ENCODE measurements around the gene TRMT10A. TPM values are rescaled to one million over a fixed set of nuclear protein-coding genes. Genes with fewer than 3 reads are reported as not detected.
A peak's percentile ranks its signal among the peaks of the same experiment; 100 is the strongest.

Gene TRMT10A, protein sequence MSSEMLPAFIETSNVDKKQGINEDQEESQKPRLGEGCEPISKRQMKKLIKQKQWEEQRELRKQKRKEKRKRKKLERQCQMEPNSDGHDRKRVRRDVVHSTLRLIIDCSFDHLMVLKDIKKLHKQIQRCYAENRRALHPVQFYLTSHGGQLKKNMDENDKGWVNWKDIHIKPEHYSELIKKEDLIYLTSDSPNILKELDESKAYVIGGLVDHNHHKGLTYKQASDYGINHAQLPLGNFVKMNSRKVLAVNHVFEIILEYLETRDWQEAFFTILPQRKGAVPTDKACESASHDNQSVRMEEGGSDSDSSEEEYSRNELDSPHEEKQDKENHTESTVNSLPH
- total RNA-seq: 1 to 10 TPM; 2.4 to 4.8 (median 3.3) TPM
- polyA plus RNA-seq: 1 to 10 TPM; 2.3 to 3.9 TPM

DNA sequence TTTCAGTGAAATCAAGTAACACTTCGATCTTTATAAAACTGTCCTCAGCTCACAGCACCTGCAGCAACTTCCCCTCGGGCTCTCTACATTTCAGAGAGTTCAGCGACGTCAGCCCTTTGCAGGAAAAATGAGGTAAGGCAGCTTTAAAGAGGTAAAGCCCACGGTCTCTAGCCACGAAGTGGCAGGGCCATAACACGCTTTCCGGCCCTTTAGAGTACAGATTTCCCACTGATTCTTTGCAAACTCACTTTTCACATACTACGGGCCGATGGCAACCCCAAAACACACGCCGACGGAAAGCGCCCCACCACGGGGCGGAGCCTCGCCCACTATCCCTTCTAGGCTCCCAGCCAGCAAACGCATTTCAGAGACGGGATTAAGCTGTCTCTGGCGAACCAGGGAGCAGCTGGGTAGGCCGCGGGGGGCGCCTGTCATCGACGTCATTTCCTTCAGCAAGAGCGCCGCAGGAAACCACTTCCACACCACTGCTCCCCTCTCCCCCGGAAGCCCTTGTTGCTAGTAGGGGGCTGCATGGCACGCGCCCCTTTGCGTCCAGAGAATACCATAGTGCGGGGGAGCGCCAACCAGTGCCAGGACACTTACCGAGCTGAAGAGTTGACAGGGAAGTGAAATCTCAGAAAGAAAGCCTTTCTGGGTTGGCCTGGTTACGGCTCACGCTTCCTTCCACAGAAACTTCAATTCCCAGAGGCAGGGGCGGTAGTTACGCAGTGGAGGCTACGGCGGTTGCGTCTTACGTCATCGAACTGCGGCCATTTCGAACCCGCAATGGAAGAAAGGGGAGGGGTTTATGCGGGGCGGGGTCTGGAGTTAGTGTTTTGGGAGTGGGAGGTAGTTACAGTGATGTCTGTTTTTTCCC is at the start of gene TRMT10A:
TRMT10A (minus strand) TSS at position 730 of the 877 bp plus-strand sequence. CDS start 4,701 bp downstream, outside the sequence.
- Histone ChIP-seq H3K27me3 (no peaks in the 10 kb centered on the region), H3K9me3 (no peaks in the 10 kb centered on the region), H3K4me1 (no peaks in the 10 kb centered on the region), H3K36me3 (no peaks in the 10 kb centered on the region), H3K4me3 (peak within 1 kb of the TSS; percentile 51 to 61 (median 53)), H3K27ac (peak within 1 kb of the TSS; percentile 95 to 98 (median 96))
- DNase-seq: peak; percentile 92 to 98 (median 96)
- peak; percentile 83 for FAIRE-seq
- intact Hi-C loops (cut with DNase I): loop anchor here in 1 of 3 donors (5.0 kb wide), 1 partner anchor 244 kb away; no protein-coding TSS in a partner anchor
- WGBS, 2 donors: 0% methylated on average over 48 of the region's 48 CpGs
- peak; percentile 94 to 98 (median 96) for ATAC-seq
- TF ChIP-seq, protein P1, sequence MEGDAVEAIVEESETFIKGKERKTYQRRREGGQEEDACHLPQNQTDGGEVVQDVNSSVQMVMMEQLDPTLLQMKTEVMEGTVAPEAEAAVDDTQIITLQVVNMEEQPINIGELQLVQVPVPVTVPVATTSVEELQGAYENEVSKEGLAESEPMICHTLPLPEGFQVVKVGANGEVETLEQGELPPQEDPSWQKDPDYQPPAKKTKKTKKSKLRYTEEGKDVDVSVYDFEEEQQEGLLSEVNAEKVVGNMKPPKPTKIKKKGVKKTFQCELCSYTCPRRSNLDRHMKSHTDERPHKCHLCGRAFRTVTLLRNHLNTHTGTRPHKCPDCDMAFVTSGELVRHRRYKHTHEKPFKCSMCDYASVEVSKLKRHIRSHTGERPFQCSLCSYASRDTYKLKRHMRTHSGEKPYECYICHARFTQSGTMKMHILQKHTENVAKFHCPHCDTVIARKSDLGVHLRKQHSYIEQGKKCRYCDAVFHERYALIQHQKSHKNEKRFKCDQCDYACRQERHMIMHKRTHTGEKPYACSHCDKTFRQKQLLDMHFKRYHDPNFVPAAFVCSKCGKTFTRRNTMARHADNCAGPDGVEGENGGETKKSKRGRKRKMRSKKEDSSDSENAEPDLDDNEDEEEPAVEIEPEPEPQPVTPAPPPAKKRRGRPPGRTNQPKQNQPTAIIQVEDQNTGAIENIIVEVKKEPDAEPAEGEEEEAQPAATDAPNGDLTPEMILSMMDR (IDR thresholded peaks at IDR 0.05): peak in 1 of 4 donors; percentile 8

DNA sequence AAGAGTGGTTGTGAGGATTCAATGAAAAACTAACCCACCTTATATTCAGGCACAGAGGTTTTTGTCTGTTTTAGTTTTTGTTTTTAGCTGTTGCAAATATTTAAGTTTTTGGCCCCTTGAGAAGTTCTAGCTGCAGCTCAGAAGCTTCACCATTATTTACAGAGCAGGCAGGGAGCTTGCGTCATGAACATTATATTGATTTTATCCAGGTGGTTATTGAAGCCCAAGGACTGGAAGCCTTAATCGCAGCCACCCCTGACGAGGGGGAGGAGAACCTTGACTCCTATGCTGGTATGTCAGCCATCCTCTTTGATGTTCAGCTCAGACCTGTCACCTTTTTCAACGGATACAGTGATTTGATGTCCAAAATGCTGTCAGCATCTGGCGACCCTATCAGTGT is 48.9 kb upstream of the TRMT10A start:
- WGBS, 2 donors: 10 to 16% methylated on average over 5 of the region's 5 CpGs
- H3K27ac ChIP-seq: no peak overlapping the region
- FAIRE-seq (no peak), ATAC-seq (peak in 3 of 4 donors; percentile 80 to 95 (median 92)), DNase-seq (peak in 3 of 6 donors; percentile 12 to 31 (median 28))
- no peaks in the 10 kb centered on the region for H3K36me3 ChIP-seq
- H3K4me3 ChIP-seq: no peak overlapping the region
- TF ChIP-seq, protein P1 (IDR thresholded peaks at IDR 0.05): no peak
- no peaks in the 10 kb centered on the region for H3K9me3 ChIP-seq
- intact Hi-C loops (cut with DNase I): no loop called here
- peaks cover 0 to 4% (median 0%) of the 10 kb centered on the region in 3 donors for H3K4me1 ChIP-seq
- no peaks in the 10 kb centered on the region for H3K27me3 ChIP-seq

DNA sequence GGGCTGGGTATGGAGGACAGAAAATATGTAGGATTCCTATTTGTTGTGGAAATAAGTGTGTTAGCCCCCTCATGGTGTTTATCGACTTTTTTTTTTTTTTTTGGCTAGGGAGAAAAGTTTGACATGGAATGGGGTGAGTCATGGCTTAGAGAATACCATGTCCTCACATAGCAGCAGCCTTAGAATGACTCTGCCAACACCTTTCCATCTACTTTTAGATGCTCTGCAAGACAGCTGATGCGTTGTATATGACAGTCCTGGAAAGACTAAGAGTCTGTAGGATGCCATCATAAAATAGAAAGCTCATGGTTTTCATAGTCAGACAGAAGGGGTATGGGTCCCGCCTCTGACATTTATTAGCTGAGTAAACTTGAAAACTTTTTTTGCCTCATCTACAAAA is 48.4 kb upstream of the TRMT10A start:
- DNase-seq (no peak), ATAC-seq (peak in 2 of 4 donors; percentile 71 to 77), FAIRE-seq (no peak)
- TF ChIP-seq, protein P1 (IDR thresholded peaks at IDR 0.05): no peak
- Histone ChIP-seq H3K27me3 (no peaks in the 10 kb centered on the region), H3K4me1 (peaks cover 0 to 4% (median 0%) of the 10 kb centered on the region in 3 donors), H3K4me3 (no peak overlapping the region), H3K36me3 (no peaks in the 10 kb centered on the region), H3K9me3 (no peaks in the 10 kb centered on the region), H3K27ac (no peak overlapping the region)
- intact Hi-C loops (cut with DNase I): no loop called here
- WGBS, 2 donors: 61 to 79% methylated on average over 3 of the region's 3 CpGs

DNA sequence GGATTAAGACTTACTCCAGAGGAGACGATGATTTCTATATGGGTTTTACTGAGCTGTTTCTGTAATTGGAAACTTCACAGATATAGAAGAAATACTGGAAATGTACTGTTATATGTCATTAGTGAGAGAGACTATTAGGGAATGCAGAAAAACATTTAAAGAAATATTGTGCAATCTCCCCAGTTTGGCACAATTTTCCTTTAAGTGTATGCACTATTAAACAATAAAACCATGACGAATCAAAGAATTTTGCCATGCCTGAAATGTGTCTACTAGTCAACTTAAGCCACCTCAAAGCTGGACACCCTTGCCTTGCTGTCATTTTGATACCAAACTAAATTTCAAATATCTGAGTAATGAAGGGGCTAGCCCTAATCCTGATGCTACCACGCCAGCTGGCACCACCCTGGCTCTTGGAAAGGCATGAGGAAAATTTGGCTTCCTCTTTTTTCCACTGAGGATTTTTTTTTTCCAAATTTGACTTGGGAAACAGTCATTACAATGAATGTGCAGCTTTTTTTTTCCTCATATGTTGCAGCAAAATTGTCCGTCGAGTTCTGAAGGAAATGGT is 46.9 kb upstream of the TRMT10A start:
- intact Hi-C loops (cut with DNase I): no loop called here
- ATAC-seq: no peak
- WGBS, 2 donors: 86 to 87% methylated on average over 5 of the region's 5 CpGs
- Histone ChIP-seq H3K27me3 (no peaks in the 10 kb centered on the region), H3K9me3 (no peaks in the 10 kb centered on the region), H3K4me1 (peaks cover 0 to 4% (median 0%) of the 10 kb centered on the region in 3 donors), H3K36me3 (no peaks in the 10 kb centered on the region), H3K27ac (no peak overlapping the region), H3K4me3 (no peak overlapping the region)
- no peak for DNase-seq
- FAIRE-seq: no peak
- TF ChIP-seq, protein P1 (IDR thresholded peaks at IDR 0.05): no peak
